NCI-H146 treated with DMSO at 0.1 percent for 48 hours (cell line): ENCODE measurements around the gene MCU.
"Not testable (repeated sequence)": the region's sequence is repeated elsewhere in the genome, so short reads cannot be mapped to it uniquely, and the experiment has no call there.

ENCODE experiments used
- DNase-seq: peaks from one replicate; lab custom pipeline; 2025; ENCODE audit not compliant: unreplicated experiment; lab: John Stamatoyannopoulos, UW

Gene MCU

GRCh38 chr10:72758930-72759329 is 67.0 kb downstream of the MCU start:
- DNase-seq: not testable (repeated sequence)

GRCh38 chr10:72759584-72759983 is 67.6 kb downstream of the MCU start:
- DNase-seq: no peak

GRCh38 chr10:72761498-72761897 is 69.6 kb downstream of the MCU start:
- DNase-seq: no peak

GRCh38 chr10:72762042-72762441 is 70.1 kb downstream of the MCU start:
- no peak for DNase-seq

GRCh38 chr10:72763201-72763600 is 71.3 kb downstream of the MCU start:
- no peak for DNase-seq

GRCh38 chr10:72764151-72764550 is 72.2 kb downstream of the MCU start:
- no peak for DNase-seq

GRCh38 chr10:72765051-72765745 is 73.3 kb downstream of the MCU start:
- no peak for DNase-seq

GRCh38 chr10:72771195-72771594 is 79.3 kb downstream of the MCU start:
- DNase-seq: not testable (repeated sequence)

- DNase-seq: no peak
These were observed 80.1 kb downstream of the MCU start for GRCh38 chr10:72772031-72772430.

GRCh38 chr10:72779874-72780273 is 87.9 kb downstream of the MCU start:
- no peak for DNase-seq

GRCh38 chr10:72782649-72783330 is 90.8 kb downstream of the MCU start:
- DNase-seq: no peak

GRCh38 chr10:72783410-72783833 is 91.5 kb downstream of the MCU start:
- no peak for DNase-seq

- DNase-seq: no peak
These were observed 92.8 kb downstream of the MCU start for GRCh38 chr10:72784551-72785351.

- no peak for DNase-seq
These were observed 93.5 kb downstream of the MCU start for GRCh38 chr10:72785409-72785808.

- no peak for DNase-seq
These were observed 98.5 kb downstream of the MCU start for GRCh38 chr10:72790216-72790990.

- DNase-seq: no peak
These were observed 100.3 kb downstream of the MCU start for GRCh38 chr10:72792288-72792687.

GRCh38 chr10:72793752-72794151 is 101.8 kb downstream of the MCU start:
- DNase-seq: no peak

GRCh38 chr10:72794260-72794659 is 102.3 kb downstream of the MCU start:
- no peak for DNase-seq

- no peak for DNase-seq
These were observed 104.1 kb downstream of the MCU start for GRCh38 chr10:72796042-72796441.

GRCh38 chr10:72796538-72796937 is 104.6 kb downstream of the MCU start:
- no peak for DNase-seq
